CD14-positive monocyte (primary cell): ENCODE data around the gene NPM1. TPM values are rescaled to one million over a fixed set of nuclear protein-coding genes. Genes with fewer than 3 reads are reported as not detected.

Experiments used
- DNase-seq, 3 donors: peaks; one replicate each; pipeline ENCODE4 v3.0.0-alpha.2; 2011 to 2022
- H2AFZ ChIP-seq: 2 replicates; pipeline ENCODE4 v1.6.0; 2012; ENCODE audit warnings: mild to moderate bottlenecking, low read depth, low read length, inconsistent platforms; ENCODE audit not compliant: insufficient read depth, poor library complexity, severe bottlenecking
- H3K27ac ChIP-seq, 2 donors: 1 replicate in 1 of 2; 2 replicates in 1 of 2; pipeline ENCODE4 v1.5.1; 2012 to 2013; ENCODE audit warnings: low read length in 2 of 2, control low read depth in 1 of 2, inconsistent platforms in 1 of 2, low read depth in 1 of 2, mild to moderate bottlenecking in 1 of 2
- H3K27me3 ChIP-seq, 2 donors: one replicate each; pipeline versions ENCODE4 v1.6.0 to v1.6.1; 2011 to 2013; ENCODE audit warnings: low read length in 2 of 2; ENCODE audit not compliant: control insufficient read depth in 2 of 2, insufficient read depth in 2 of 2
- H3K36me3 ChIP-seq, 2 donors: replicated peaks in 1 of 2; 1 replicate in 1 of 2; 2 replicates in 1 of 2; pipeline versions ENCODE4 v1.5.1 to v1.6.1; 2012 to 2013; ENCODE audit warnings: low read length in 2 of 2, control low read depth in 1 of 2, inconsistent platforms in 1 of 2, mild to moderate bottlenecking in 1 of 2; ENCODE audit not compliant: insufficient read depth in 2 of 2, control insufficient read depth in 1 of 2
- H3K4me1 ChIP-seq, 2 donors: 1 replicate in 1 of 2; 2 replicates in 1 of 2; pipeline versions ENCODE4 v1.5.1 to v1.6.1; 2012 to 2013; ENCODE audit warnings: low read length in 2 of 2, control low read depth in 1 of 2, inconsistent platforms in 1 of 2, mild to moderate bottlenecking in 1 of 2, moderate library complexity in 1 of 2; ENCODE audit not compliant: insufficient read depth in 2 of 2, control insufficient read depth in 1 of 2
- H3K4me2 ChIP-seq: replicated peaks from 2 replicates; pipeline ENCODE3; 2012; ENCODE audit warnings: low read length, moderate library complexity, mild to moderate bottlenecking; ENCODE audit not compliant: poor library complexity, severe bottlenecking; ENCODE audit errors: extremely low read depth
- H3K4me3 ChIP-seq, 3 experiments: fragments of 200-600 bp in 1 of 3; sonication (generic) in 1 of 3; replicated peaks in 1 of 3; 1 replicate in 2 of 3; 2 replicates in 1 of 3; pipeline ENCODE4 v1.5.1; 2011 to 2013; ENCODE audit warnings: low read length in 3 of 3, mild to moderate bottlenecking in 3 of 3, control low read depth in 2 of 3, low read depth in 2 of 3, inconsistent platforms in 1 of 3, moderate library complexity in 1 of 3
- H3K79me2 ChIP-seq: 2 replicates; pipeline ENCODE4 v1.6.0; 2012; ENCODE audit warnings: mild to moderate bottlenecking, control low read depth, inconsistent platforms, low read length, moderate library complexity; ENCODE audit not compliant: insufficient read depth
- H3K9ac ChIP-seq: 2 replicates; pipeline ENCODE4 v1.6.0; 2017; ENCODE audit warnings: low read length, mild to moderate bottlenecking; ENCODE audit not compliant: insufficient read depth, poor library complexity, severe bottlenecking
- H3K9me3 ChIP-seq, 2 donors: replicated peaks in 1 of 2; 1 replicate in 1 of 2; 2 replicates in 1 of 2; pipeline versions ENCODE4 v1.5.1 to v1.6.1; 2012 to 2013; ENCODE audit warnings: low read length in 2 of 2, control low read depth in 1 of 2; ENCODE audit not compliant: control insufficient read depth in 1 of 2, insufficient read depth in 1 of 2
- H4K20me1 ChIP-seq: 2 replicates; pipeline ENCODE4 v1.6.0; 2012; ENCODE audit warnings: mild to moderate bottlenecking, low read length, control low read depth, moderate library complexity; ENCODE audit not compliant: insufficient read depth
- H3K27ac Mint-ChIP-seq, 7 donors: one replicate each; pipeline ENCODE4 v1.8.0; 2020; ENCODE audit warnings: mild to moderate bottlenecking in 7 of 7, mixed read lengths in 7 of 7, moderate library complexity in 6 of 7, inconsistent platforms in 2 of 7
- H3K27me3 Mint-ChIP-seq, 3 donors: one replicate each; pipeline ENCODE4 v1.8.0; 2021 to 2022; ENCODE audit warnings: low read depth in 3 of 3, mild to moderate bottlenecking in 3 of 3, mixed read lengths in 3 of 3, moderate library complexity in 3 of 3, inconsistent platforms in 1 of 3
- H3K36me3 Mint-ChIP-seq, 2 donors: one replicate each; pipeline ENCODE4 v1.8.0; 2020; ENCODE audit warnings: mixed read lengths in 2 of 2, inconsistent platforms in 1 of 2, mild to moderate bottlenecking in 1 of 2
- H3K4me1 Mint-ChIP-seq: one replicate; pipeline ENCODE4 v1.8.0; 2020; ENCODE audit warnings: mild to moderate bottlenecking, mixed read lengths
- H3K4me3 Mint-ChIP-seq, 2 donors: one replicate each; pipeline ENCODE4 v1.8.0; 2020; ENCODE audit warnings: mild to moderate bottlenecking in 2 of 2, mixed read lengths in 2 of 2, moderate library complexity in 1 of 2
- H3K9me3 Mint-ChIP-seq, 7 donors: one replicate each; pipeline ENCODE4 v1.8.0; 2020 to 2022; ENCODE audit warnings: mixed read lengths in 7 of 7, mild to moderate bottlenecking in 6 of 7, moderate library complexity in 6 of 7, inconsistent platforms in 2 of 7
- CTCF ChIP-seq: fragments of 200-600 bp; IDR thresholded peaks from one replicate; pipeline ENCODE4 v1.8.0; 2022; ENCODE audit warnings: antibody characterized with exemption, mild to moderate bottlenecking
- WGBS: methylation state at CpG from one replicate; pipeline ENCODE4 v1.1.5; 2013; ENCODE audit warnings: missing lambda C conversion rate; ENCODE audit not compliant: insufficient coverage; 5-methylcytosine and 5-hydroxymethylcytosine counted together
- intact Hi-C, 2 donors: fragments of 100-400 bp; cut with micrococcal nuclease; formaldehyde crosslinking; loops; one replicate each; pipeline versions ENCODE4 v1.15.0 to v1.15.1; 2023
- polyA plus RNA-seq, 3 donors: library from polyadenylated mRNA; depleted of rRNA in 1 of 3; unstranded in 2 of 3; stranded (reverse) in 1 of 3; fragments of 300-500 nt in 2 of 3; fragments of >200 nt in 1 of 3; fragmentation: Illumina TruSeq in 2 of 3; gene quantifications; 1 replicate in 2 of 3; 2 replicates in 1 of 3; pipeline ENCODE4 v1.2.3, GENCODE V29; 2012 to 2021

NPM1 gene
- polyA plus RNA-seq, 3 donors: 102 to 191 (median 188) TPM

GRCh38 chr5:171442287-171443042 lies 54.8 kb downstream of the NPM1 start:
- H3K4me2 ChIP-seq: no peak overlapping the region
- Mint-ChIP-seq H3K27me3 (peaks cover 4 to 13% (median 6%) of the 10 kb centered on the region in 3 donors), H3K4me3 (no peak overlapping the region), H3K9me3 (no peaks in the 10 kb centered on the region), H3K27ac (no peak overlapping the region), H3K36me3 (no peaks in the 10 kb centered on the region), H3K4me1 (peaks cover 4% of the 10 kb centered on the region)
- H4K20me1 ChIP-seq: no peaks in the 10 kb centered on the region
- WGBS: 55% methylated on average over 11 of the region's 13 CpGs
- peak in 2 of 3 donors; percentile 6 to 52 for DNase-seq
- TF ChIP-seq CTCF: no peak
- no peak overlapping the region for H3K27ac ChIP-seq
- H3K9me3 ChIP-seq: no peaks in the 10 kb centered on the region
- intact Hi-C loops: no loop called here
- H3K36me3 ChIP-seq: no peaks in the 10 kb centered on the region
- no peaks in the 10 kb centered on the region for H3K27me3 ChIP-seq
- H3K9ac ChIP-seq: no peak overlapping the region
- no peak overlapping the region for H2AFZ ChIP-seq
- no peak overlapping the region for H3K4me3 ChIP-seq
- no peaks in the 10 kb centered on the region for H3K79me2 ChIP-seq
- H3K4me1 ChIP-seq: no peaks in the 10 kb centered on the region

GRCh38 chr5:171444582-171444981 lies 56.9 kb downstream of the NPM1 start:
- Histone ChIP-seq H3K9ac (no peak overlapping the region), H3K36me3 (no peaks in the 10 kb centered on the region), H3K27ac (no peak overlapping the region), H3K4me1 (no peaks in the 10 kb centered on the region), H2AFZ (no peak overlapping the region), H3K4me2 (no peak overlapping the region), H3K79me2 (no peaks in the 10 kb centered on the region), H3K27me3 (peaks cover 0 to 6% of the 10 kb centered on the region in 2 donors), H4K20me1 (no peaks in the 10 kb centered on the region), H3K4me3 (no peak overlapping the region), H3K9me3 (no peaks in the 10 kb centered on the region)
- intact Hi-C loops: no loop called here
- Mint-ChIP-seq H3K4me1 (peaks cover 4% of the 10 kb centered on the region), H3K27me3 (peaks cover 10 to 24% (median 19%) of the 10 kb centered on the region in 3 donors), H3K4me3 (no peak overlapping the region), H3K27ac (no peak overlapping the region), H3K36me3 (no peaks in the 10 kb centered on the region), H3K9me3 (no peaks in the 10 kb centered on the region)
- no peak for DNase-seq
- WGBS: 96% methylated on average over 8 of the region's 12 CpGs
- TF ChIP-seq CTCF: no peak
